GM19452 (cell line): Measurements from ENCODE around the gene ATN1.

Experiments
- ATAC-seq: cut with Tn5 transposase; IDR thresholded peaks from one replicate; pipeline ENCODE4 v1.9.1; 2021; ENCODE audit not compliant: unreplicated experiment

Gene ATN1

GRCh38 chr12:6968426-6968825 lies 40.7 kb downstream of the ATN1 start:
- no peak for ATAC-seq

GRCh38 chr12:6970096-6970527 lies 42.4 kb downstream of the ATN1 start:
- no peak for ATAC-seq

- ATAC-seq, result no peak
These were observed 46.4 kb downstream of the ATN1 start for GRCh38 chr12:6974180-6974579.

GRCh38 chr12:6975297-6976032 lies 47.7 kb downstream of the ATN1 start:
- ATAC-seq, result no peak

- ATAC-seq, result no peak
These were observed 49.9 kb downstream of the ATN1 start for GRCh38 chr12:6977653-6978052.

- ATAC-seq, result no peak
These were observed 50.4 kb downstream of the ATN1 start for GRCh38 chr12:6978188-6978587.

GRCh38 chr12:6978611-6979011 lies 50.9 kb downstream of the ATN1 start:
- no peak for ATAC-seq

GRCh38 chr12:6979021-6979420 lies 51.3 kb downstream of the ATN1 start:
- ATAC-seq, result no peak

- ATAC-seq, result no peak
These were observed 51.7 kb downstream of the ATN1 start for GRCh38 chr12:6979453-6979852.

GRCh38 chr12:6980075-6980474 lies 52.3 kb downstream of the ATN1 start:
- no peak for ATAC-seq

- no peak for ATAC-seq
These were observed 53.0 kb downstream of the ATN1 start for GRCh38 chr12:6980740-6981139.

- no peak for ATAC-seq
These were observed 53.6 kb downstream of the ATN1 start for GRCh38 chr12:6981152-6982052.

- ATAC-seq, result no peak
These were observed 54.8 kb downstream of the ATN1 start for GRCh38 chr12:6982532-6982931.

- ATAC-seq, result no peak
These were observed 60.3 kb downstream of the ATN1 start for GRCh38 chr12:6987956-6988553.
